NCI-H526 (cell line): ENCODE measurements around the gene WFDC8.
A peak's percentile ranks its signal among the peaks of the same experiment; 100 is the strongest.

Experiments used
- DNase-seq, 2 experiments: peaks; one replicate each; lab custom pipeline; 2025; lab: John Stamatoyannopoulos, UW

The WFDC8 gene

GRCh38 chr20:45548410-45548809 is 30.7 kb downstream of the WFDC8 start:
- no peak for DNase-seq

GRCh38 chr20:45547206-45547770 is 31.8 kb downstream of the WFDC8 start, which contains the start of gene EPPIN:
EPPIN (minus strand) TSS chr20:45547401; CDS start chr20:45547357, 44 bp downstream.
- no peak for DNase-seq

DNA sequence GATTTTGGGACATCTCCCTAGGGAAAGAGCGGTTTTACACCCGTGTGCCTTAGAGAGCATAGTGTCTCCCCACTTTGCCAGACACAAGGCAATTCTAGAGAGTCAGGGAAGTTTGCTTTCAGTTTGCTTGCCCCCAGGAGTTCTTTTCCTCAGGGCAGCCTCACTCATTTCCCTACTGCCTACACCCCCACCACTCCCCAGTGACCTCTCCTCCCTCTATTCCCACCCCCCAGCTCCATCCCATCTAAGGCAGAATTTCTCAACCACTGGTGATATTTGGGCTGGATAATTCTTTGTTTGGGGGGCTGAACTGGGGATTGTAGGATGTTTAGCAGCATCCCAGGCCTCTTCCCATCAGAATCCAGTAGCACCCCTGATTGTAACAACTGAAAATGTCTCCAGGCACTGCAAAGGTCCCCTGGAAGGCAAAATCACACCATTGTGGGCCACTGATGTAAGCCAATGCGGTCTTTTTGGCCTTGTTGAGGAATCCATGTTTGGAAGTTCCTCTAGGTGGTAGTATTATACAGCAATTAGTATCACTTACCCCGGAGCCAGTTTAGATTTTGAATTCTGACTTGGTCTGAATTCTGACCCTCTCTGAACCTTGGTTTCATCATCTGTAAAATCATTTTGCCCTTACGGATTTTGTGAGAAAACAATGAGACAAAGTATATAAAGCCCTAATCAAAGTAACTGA is 33.2 kb downstream of the WFDC8 start:
- DNase-seq: peak in 1 of 2 experiments; percentile 69

GRCh38 chr20:45545351-45545750 is 33.7 kb downstream of the WFDC8 start:
- no peak for DNase-seq

DNA sequence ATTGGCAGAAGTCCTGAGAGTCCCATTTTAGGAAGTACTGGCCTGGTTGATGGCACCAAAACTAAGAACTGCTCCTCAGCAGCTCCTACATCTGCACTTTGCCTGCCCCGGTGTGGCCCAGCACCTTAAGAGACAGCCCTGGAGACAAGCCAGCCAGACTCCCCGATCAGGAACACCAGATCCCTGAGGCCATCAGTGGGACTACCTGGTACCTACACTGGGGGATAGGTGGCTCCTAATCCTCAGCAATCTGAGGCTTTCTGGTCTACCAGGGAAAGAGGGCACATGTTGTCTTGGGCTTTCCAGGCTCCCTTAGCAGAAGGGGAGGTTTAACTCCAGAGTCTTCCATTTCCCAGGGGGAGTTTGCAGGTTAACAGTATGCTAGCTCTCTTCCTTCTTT is 39.7 kb downstream of the WFDC8 start, which contains the start of gene WFDC6:
Gene WFDC6 (minus strand): TSS at position 101 of the 400 bp plus-strand sequence. CDS start 75 bp downstream, at position 26.
- no peak for DNase-seq

DNA sequence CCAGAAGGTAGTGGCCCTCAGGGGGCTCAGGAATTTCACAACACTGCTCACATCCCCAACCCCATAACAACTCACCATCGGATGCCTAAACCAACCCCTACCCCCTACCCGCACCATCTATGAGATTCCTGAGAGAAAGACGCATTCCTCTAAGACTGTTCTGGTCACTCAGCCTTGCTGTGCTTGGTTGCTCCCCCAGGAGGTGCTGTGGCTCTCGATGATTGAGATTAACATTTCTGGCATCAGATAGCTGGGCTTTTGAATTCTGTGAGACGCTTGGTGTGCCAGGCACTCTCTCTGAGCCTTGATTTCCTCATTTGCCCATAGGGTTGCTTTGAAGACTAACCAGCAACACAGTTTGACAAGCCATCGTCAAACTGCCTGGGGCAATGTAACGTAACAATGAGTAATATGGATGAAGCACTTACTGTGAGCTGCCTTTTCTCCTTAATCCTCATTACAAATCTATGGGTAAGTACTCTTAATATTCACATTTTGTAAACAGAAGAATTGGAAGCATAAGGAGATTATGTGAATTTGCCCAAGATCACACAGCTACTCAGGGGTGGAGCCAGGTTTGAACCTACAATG is 40.8 kb downstream of the WFDC8 start:
- no peak for DNase-seq

DNA sequence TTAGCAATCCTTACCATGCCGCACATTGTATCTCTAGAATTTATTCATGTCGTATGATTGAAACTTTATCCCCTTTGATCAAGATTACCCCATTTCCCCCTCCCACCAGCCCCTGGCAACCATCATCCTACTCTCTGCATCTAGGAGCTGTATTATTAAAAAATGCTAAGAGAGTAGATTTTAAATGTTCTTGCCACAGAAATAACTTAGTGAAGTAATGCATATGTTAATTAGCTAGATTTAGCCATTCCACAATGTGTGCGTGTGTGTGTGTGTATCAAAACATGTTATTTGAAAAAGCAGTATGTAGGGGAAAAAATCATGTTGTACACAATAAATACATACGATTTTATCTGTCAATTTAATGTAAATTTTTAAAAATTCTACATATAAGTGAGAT is 51.8 kb downstream of the WFDC8 start:
- no peak for DNase-seq

DNA sequence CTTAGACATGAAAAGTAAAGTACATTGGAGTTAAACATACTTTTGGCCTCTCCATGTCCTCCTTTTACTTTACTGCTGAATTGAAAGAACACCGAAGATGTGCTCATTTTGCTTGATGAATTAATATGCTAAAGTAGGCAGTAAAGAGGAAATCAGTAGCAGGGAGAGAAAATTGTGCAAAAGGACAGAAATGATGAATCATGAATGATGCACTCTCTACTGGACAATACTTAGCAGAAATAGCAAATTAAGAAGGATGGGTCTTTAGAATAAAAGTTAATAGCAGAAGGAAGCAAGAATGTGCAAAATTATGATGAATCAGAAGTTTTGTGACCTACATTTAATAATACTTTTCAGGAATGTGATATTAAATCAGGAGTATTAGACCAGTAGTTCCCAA is 55.3 kb downstream of the WFDC8 start:
- no peak for DNase-seq

DNA sequence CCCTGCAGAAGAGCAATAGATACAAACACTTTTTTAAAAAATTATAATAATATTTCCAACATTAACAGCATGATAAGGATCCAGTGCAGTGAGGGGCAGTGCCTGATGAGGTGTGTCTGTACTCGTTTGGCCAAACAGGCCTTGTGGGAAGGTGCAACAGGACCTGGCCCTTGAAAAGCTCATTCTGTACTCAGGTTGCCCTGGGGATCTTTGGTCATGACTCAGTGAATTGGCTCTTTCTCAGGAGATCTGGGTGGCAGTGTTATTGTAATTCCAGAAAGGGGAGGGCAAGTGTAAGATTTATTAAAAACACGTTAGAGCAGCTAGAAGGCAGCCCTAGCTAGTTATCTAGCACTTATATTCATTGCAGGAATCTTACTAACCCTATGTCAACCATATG is 60.8 kb downstream of the WFDC8 start:
- DNase-seq: no peak

- DNase-seq: no peak
These were observed 63.8 kb downstream of the WFDC8 start, which contains the start of gene SPINT3 for GRCh38 chr20:45515147-45515913. SPINT3 (minus strand) TSS chr20:45515622; CDS start chr20:45515608, 14 bp downstream.

- DNase-seq: no peak
These were observed 68.7 kb downstream of the WFDC8 start for GRCh38 chr20:45510242-45510862.

DNA sequence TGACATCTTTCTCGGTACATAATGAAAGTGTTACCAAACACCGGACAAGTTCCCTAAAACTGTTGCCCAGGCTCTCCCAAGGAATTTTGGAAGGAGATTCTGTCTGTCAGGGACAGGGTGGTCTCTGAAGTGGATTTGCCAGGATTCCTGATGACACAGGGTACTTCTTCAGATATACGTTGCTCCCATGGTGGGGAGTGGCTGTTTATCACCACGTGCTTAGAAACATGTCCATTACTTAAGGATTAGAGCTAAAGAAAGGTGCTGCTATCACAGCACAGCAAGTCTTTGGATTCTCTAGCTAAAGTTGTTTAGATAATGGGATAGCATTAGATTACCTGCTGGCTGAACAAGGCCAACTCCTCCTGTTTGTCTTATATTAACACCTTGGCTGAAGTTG is 70.0 kb downstream of the WFDC8 start:
- DNase-seq: no peak

- no peak for DNase-seq
These were observed 70.8 kb downstream of the WFDC8 start for GRCh38 chr20:45508068-45508886.

DNA sequence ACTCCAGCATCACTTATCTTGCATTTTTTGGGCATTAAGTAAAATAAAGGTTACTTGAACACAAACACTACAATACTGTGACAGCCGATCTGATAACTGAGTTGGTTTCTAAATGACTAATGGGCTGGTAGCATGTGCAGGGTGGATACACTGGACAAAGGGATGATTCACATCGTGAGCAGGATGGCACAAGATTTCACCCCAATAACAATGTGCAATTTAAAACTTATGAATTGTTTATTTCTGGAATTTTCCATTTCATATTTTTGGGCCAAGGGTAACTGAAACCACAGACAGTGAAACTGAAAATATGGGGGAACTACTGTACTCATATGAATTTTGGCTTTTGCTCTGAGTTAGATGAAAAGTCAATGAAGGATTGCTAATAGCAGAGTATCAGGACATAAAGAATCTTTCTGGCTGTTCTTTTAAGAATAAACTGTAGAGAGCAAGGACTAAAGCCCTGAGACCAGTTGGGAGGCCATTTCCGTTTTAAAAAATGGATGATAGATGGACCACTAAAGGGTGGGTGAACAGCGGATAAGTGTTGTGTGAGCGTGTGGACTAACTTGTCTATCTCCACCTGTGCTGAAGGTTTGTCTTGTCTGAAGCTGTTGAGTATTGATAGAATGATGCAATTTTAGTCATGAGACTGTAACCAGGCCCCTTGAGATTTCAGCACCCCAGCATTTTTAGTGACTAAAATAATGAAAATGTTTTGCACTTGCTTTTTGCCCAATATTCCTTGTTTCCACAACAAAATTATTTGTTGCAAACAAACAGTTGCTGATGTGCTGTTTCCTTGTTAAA is 71.9 kb downstream of the WFDC8 start:
- DNase-seq: no peak

- DNase-seq: no peak
These were observed 72.7 kb downstream of the WFDC8 start for GRCh38 chr20:45506398-45506797.

DNA sequence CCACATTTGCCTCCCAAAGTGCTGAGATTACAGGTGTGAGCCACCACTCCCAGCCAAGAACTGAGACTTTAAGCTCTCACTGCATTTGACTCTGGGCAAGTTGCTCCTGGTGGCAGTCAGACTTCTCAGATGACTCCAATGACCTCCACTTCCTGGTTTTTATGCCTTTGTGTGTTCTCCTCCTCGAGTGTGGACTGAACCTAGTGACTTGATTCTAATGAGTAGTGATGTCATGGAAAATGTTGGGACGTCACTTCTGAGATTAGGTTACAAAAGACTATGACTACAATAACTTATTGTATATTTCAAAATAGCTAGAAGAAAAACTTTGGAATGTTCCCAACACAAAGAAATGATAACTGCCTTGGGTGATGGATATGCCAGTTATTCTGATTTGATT is 75.7 kb downstream of the WFDC8 start:
- DNase-seq: no peak

GRCh38 chr20:45502561-45502960 is 76.5 kb downstream of the WFDC8 start:
- DNase-seq: no peak
